Measurements from ENCODE around the gene RCVRN.

RCVRN gene

GRCh38 chr17:9911089-9911488 lies 6.0 kb upstream of the RCVRN start:
- Histone ChIP-seq H3K27me3 (ENCODE audit: control insufficient read depth, insufficient read depth, low read length, poor library complexity, severe bottlenecking) (no peaks in the 10 kb centered on the region), H3K4me1 (ENCODE audit: control insufficient read depth, insufficient read depth, low read length) (peaks cover 14% of the 10 kb centered on the region), H3K27ac (ENCODE audit: insufficient read depth, low read depth, low read length, poor library complexity, severe bottlenecking) (no peak overlapping the region), H3K9me3 (ENCODE audit: control insufficient read depth, low read length) (no peaks in the 10 kb centered on the region), H3K36me3 (ENCODE audit: control insufficient read depth, insufficient read depth, low read length) (no peaks in the 10 kb centered on the region), H3K4me3 (ENCODE audit: insufficient read depth, low read depth, low read length) (no peak overlapping the region)
- 89 to 95% methylated on average over 12 of the region's 12 CpGs for WGBS, 2 experiments

GRCh38 chr17:9908649-9909042 lies 3.6 kb upstream of the RCVRN start:
- no peak overlapping the region for H3K27ac ChIP-seq (ENCODE audit: insufficient read depth, low read depth, low read length, poor library complexity, severe bottlenecking)
- H3K4me3 ChIP-seq (ENCODE audit: insufficient read depth, low read depth, low read length), result no peak overlapping the region
- H3K36me3 ChIP-seq (ENCODE audit: control insufficient read depth, insufficient read depth, low read length), result no peaks in the 10 kb centered on the region
- peaks cover 14% of the 10 kb centered on the region for H3K4me1 ChIP-seq (ENCODE audit: control insufficient read depth, insufficient read depth, low read length)
- no peaks in the 10 kb centered on the region for H3K27me3 ChIP-seq (ENCODE audit: control insufficient read depth, insufficient read depth, low read length, poor library complexity, severe bottlenecking)
- no peaks in the 10 kb centered on the region for H3K9me3 ChIP-seq (ENCODE audit: control insufficient read depth, low read length)
- 87 to 88% methylated on average over 7 of the region's 7 CpGs for WGBS, 2 experiments

GRCh38 chr17:9907883-9908648 lies 3.0 kb upstream of the RCVRN start:
- no peak overlapping the region for H3K4me3 ChIP-seq (ENCODE audit: insufficient read depth, low read depth, low read length)
- H3K27me3 ChIP-seq (ENCODE audit: control insufficient read depth, insufficient read depth, low read length, poor library complexity, severe bottlenecking), result no peaks in the 10 kb centered on the region
- no peaks in the 10 kb centered on the region for H3K36me3 ChIP-seq (ENCODE audit: control insufficient read depth, insufficient read depth, low read length)
- WGBS, 2 experiments, result 54 to 58% methylated on average over 12 of the region's 12 CpGs
- no peak overlapping the region for H3K27ac ChIP-seq (ENCODE audit: insufficient read depth, low read depth, low read length, poor library complexity, severe bottlenecking)
- no peaks in the 10 kb centered on the region for H3K9me3 ChIP-seq (ENCODE audit: control insufficient read depth, low read length)
- H3K4me1 ChIP-seq (ENCODE audit: control insufficient read depth, insufficient read depth, low read length), result peaks cover 14% of the 10 kb centered on the region

- H3K4me3 ChIP-seq (ENCODE audit: insufficient read depth, low read depth, low read length), result no peak overlapping the region
- WGBS, 2 experiments, result 93 to 95% methylated on average over 7 of the region's 7 CpGs
- no peaks in the 10 kb centered on the region for H3K27me3 ChIP-seq (ENCODE audit: control insufficient read depth, insufficient read depth, low read length, poor library complexity, severe bottlenecking)
- H3K4me1 ChIP-seq (ENCODE audit: control insufficient read depth, insufficient read depth, low read length), result peaks cover 16% of the 10 kb centered on the region
- no peaks in the 10 kb centered on the region for H3K9me3 ChIP-seq (ENCODE audit: control insufficient read depth, low read length)
- H3K27ac ChIP-seq (ENCODE audit: insufficient read depth, low read depth, low read length, poor library complexity, severe bottlenecking), result no peak overlapping the region
- H3K36me3 ChIP-seq (ENCODE audit: control insufficient read depth, insufficient read depth, low read length), result no peaks in the 10 kb centered on the region
These were observed 2.1 kb upstream of the RCVRN start for GRCh38 chr17:9907131-9907530.

- Histone ChIP-seq H3K9me3 (ENCODE audit: control insufficient read depth, low read length) (no peaks in the 10 kb centered on the region), H3K4me3 (ENCODE audit: insufficient read depth, low read depth, low read length) (no peak overlapping the region), H3K27me3 (ENCODE audit: control insufficient read depth, insufficient read depth, low read length, poor library complexity, severe bottlenecking) (no peaks in the 10 kb centered on the region), H3K36me3 (ENCODE audit: control insufficient read depth, insufficient read depth, low read length) (no peaks in the 10 kb centered on the region), H3K4me1 (ENCODE audit: control insufficient read depth, insufficient read depth, low read length) (peaks cover 20% of the 10 kb centered on the region), H3K27ac (ENCODE audit: insufficient read depth, low read depth, low read length, poor library complexity, severe bottlenecking) (no peak overlapping the region)
- 90 to 92% methylated on average over 14 of the region's 14 CpGs for WGBS, 2 experiments
These were observed 1.5 kb upstream of the RCVRN start for GRCh38 chr17:9906616-9907015.

- H3K36me3 ChIP-seq (ENCODE audit: control insufficient read depth, insufficient read depth, low read length), result no peaks in the 10 kb centered on the region
- H3K4me1 ChIP-seq (ENCODE audit: control insufficient read depth, insufficient read depth, low read length), result peaks cover 20% of the 10 kb centered on the region
- H3K4me3 ChIP-seq (ENCODE audit: insufficient read depth, low read depth, low read length), result no peak overlapping the region
- WGBS, 2 experiments, result 38 to 40% methylated on average over 4 of the region's 4 CpGs
- no peaks in the 10 kb centered on the region for H3K9me3 ChIP-seq (ENCODE audit: control insufficient read depth, low read length)
- no peaks in the 10 kb centered on the region for H3K27me3 ChIP-seq (ENCODE audit: control insufficient read depth, insufficient read depth, low read length, poor library complexity, severe bottlenecking)
- H3K27ac ChIP-seq (ENCODE audit: insufficient read depth, low read depth, low read length, poor library complexity, severe bottlenecking), result no peak overlapping the region
These were observed 831 bp upstream of the RCVRN start for GRCh38 chr17:9905902-9906301.

GRCh38 chr17:9904277-9905077 lies 594 bp downstream of the RCVRN start:
- H3K27ac ChIP-seq (ENCODE audit: insufficient read depth, low read depth, low read length, poor library complexity, severe bottlenecking), result no peak overlapping the region
- no peaks in the 10 kb centered on the region for H3K9me3 ChIP-seq (ENCODE audit: control insufficient read depth, low read length)
- peaks cover 28% of the 10 kb centered on the region for H3K4me1 ChIP-seq (ENCODE audit: control insufficient read depth, insufficient read depth, low read length)
- 96 to 97% methylated on average over 35 of the region's 35 CpGs for WGBS, 2 experiments
- no peaks in the 10 kb centered on the region for H3K36me3 ChIP-seq (ENCODE audit: control insufficient read depth, insufficient read depth, low read length)
- H3K27me3 ChIP-seq (ENCODE audit: control insufficient read depth, insufficient read depth, low read length, poor library complexity, severe bottlenecking), result no peaks in the 10 kb centered on the region
- H3K4me3 ChIP-seq (ENCODE audit: insufficient read depth, low read depth, low read length), result no peak overlapping the region

GRCh38 chr17:9902120-9902519 lies 3.0 kb downstream of the RCVRN start:
- Histone ChIP-seq H3K4me1 (ENCODE audit: control insufficient read depth, insufficient read depth, low read length) (peaks cover 14% of the 10 kb centered on the region), H3K4me3 (ENCODE audit: insufficient read depth, low read depth, low read length) (no peak overlapping the region), H3K9me3 (ENCODE audit: control insufficient read depth, low read length) (no peaks in the 10 kb centered on the region), H3K27ac (ENCODE audit: insufficient read depth, low read depth, low read length, poor library complexity, severe bottlenecking) (no peak overlapping the region), H3K36me3 (ENCODE audit: control insufficient read depth, insufficient read depth, low read length) (no peaks in the 10 kb centered on the region), H3K27me3 (ENCODE audit: control insufficient read depth, insufficient read depth, low read length, poor library complexity, severe bottlenecking) (no peaks in the 10 kb centered on the region)
- WGBS, 2 experiments, result 5 to 10% methylated on average over 2 of the region's 2 CpGs

- WGBS, 2 experiments, result 93 to 94% methylated on average over 8 of the region's 8 CpGs
- H3K9me3 ChIP-seq (ENCODE audit: control insufficient read depth, low read length), result no peaks in the 10 kb centered on the region
- H3K27ac ChIP-seq (ENCODE audit: insufficient read depth, low read depth, low read length, poor library complexity, severe bottlenecking), result no peak overlapping the region
- no peaks in the 10 kb centered on the region for H3K36me3 ChIP-seq (ENCODE audit: control insufficient read depth, insufficient read depth, low read length)
- peaks cover 14% of the 10 kb centered on the region for H3K4me1 ChIP-seq (ENCODE audit: control insufficient read depth, insufficient read depth, low read length)
- H3K4me3 ChIP-seq (ENCODE audit: insufficient read depth, low read depth, low read length), result no peak overlapping the region
- H3K27me3 ChIP-seq (ENCODE audit: control insufficient read depth, insufficient read depth, low read length, poor library complexity, severe bottlenecking), result no peaks in the 10 kb centered on the region
These were observed 4.3 kb downstream of the RCVRN start for GRCh38 chr17:9900784-9901183.

- Histone ChIP-seq H3K36me3 (ENCODE audit: control insufficient read depth, insufficient read depth, low read length) (no peaks in the 10 kb centered on the region), H3K4me3 (ENCODE audit: insufficient read depth, low read depth, low read length) (no peak overlapping the region), H3K27ac (ENCODE audit: insufficient read depth, low read depth, low read length, poor library complexity, severe bottlenecking) (no peak overlapping the region), H3K9me3 (ENCODE audit: control insufficient read depth, low read length) (no peaks in the 10 kb centered on the region), H3K27me3 (ENCODE audit: control insufficient read depth, insufficient read depth, low read length, poor library complexity, severe bottlenecking) (no peaks in the 10 kb centered on the region), H3K4me1 (ENCODE audit: control insufficient read depth, insufficient read depth, low read length) (peaks cover 14% of the 10 kb centered on the region)
- 62 to 63% methylated on average over 8 of the region's 8 CpGs for WGBS, 2 experiments
These were observed 5.0 kb downstream of the RCVRN start for GRCh38 chr17:9900044-9900594.
